AG09309 (cell line): ENCODE data around the gene CD247.

Source experiments
- DNase-seq: peaks from one replicate; pipeline ENCODE4 v3.0.0-alpha.2; 2010; ENCODE audit warnings: low read depth
- H3K4me3 ChIP-seq: 2 replicates; pipeline ENCODE4 v1.5.1; 2011; ENCODE audit warnings: mild to moderate bottlenecking, low read depth, low read length, moderate library complexity; ENCODE audit not compliant: control insufficient read depth
- TF ChIP-seq, protein P1 (sequence below): IDR thresholded peaks from 2 replicates; pipeline ENCODE4 v1.5.1; 2011; ENCODE audit warnings: mild to moderate bottlenecking, low read depth, low read length, inconsistent platforms; ENCODE audit not compliant: insufficient read depth, control insufficient read depth; ENCODE audit errors: missing control alignments

Gene CD247

DNA sequence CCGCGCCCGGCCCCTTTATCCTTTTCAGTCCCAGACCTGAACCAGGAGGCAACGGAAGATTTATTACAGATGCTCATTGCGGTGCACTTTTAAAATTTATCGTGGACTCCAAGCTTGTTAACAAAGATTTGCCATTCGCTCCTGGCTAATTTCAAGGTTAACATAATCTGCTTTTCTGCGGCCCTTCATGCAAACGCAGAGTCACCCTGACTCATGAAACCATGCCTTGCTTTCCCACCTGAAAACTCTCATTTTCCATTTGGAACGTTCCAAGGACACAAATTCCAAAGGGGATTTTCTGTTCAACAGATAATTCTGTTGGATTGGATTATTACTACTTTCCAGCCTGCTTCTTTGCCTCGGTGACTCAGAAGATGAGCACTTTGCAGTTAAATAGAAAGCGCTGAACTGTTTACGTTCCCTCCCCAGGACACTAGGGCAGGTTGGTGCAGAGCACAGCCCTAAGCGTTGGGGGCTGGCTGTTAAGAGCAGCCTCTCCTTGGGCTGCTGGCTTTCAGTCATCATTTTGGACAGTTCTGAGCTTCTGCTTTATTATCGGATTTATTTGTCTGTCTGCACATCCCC, 51.1 kb downstream of the CD247 start:
- no peak overlapping the region for H3K4me3 ChIP-seq
- DNase-seq = no peak
- TF ChIP-seq, protein P1, sequence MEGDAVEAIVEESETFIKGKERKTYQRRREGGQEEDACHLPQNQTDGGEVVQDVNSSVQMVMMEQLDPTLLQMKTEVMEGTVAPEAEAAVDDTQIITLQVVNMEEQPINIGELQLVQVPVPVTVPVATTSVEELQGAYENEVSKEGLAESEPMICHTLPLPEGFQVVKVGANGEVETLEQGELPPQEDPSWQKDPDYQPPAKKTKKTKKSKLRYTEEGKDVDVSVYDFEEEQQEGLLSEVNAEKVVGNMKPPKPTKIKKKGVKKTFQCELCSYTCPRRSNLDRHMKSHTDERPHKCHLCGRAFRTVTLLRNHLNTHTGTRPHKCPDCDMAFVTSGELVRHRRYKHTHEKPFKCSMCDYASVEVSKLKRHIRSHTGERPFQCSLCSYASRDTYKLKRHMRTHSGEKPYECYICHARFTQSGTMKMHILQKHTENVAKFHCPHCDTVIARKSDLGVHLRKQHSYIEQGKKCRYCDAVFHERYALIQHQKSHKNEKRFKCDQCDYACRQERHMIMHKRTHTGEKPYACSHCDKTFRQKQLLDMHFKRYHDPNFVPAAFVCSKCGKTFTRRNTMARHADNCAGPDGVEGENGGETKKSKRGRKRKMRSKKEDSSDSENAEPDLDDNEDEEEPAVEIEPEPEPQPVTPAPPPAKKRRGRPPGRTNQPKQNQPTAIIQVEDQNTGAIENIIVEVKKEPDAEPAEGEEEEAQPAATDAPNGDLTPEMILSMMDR = no peak

DNA sequence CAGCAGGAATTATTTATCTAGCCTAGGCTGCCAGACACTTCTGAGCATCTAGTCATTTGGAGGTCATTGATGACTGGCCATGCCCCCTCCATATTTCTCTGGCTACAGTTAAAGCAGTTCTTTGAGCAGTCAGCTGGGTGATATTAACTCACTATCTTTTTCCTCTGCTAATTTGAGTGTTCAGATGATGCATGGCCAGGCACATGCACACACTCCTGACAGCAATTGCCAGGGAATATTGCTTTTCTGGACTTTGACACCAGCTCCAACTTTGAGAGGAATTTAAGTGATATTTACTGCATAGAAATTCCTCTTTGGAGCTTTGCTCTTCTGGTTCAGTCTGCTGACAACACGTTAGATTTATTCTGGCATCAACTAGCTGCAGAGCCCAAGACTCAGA, 52.6 kb downstream of the CD247 start:
- no peak overlapping the region for H3K4me3 ChIP-seq
- TF ChIP-seq, protein P1 = no peak
- DNase-seq = no peak

DNA sequence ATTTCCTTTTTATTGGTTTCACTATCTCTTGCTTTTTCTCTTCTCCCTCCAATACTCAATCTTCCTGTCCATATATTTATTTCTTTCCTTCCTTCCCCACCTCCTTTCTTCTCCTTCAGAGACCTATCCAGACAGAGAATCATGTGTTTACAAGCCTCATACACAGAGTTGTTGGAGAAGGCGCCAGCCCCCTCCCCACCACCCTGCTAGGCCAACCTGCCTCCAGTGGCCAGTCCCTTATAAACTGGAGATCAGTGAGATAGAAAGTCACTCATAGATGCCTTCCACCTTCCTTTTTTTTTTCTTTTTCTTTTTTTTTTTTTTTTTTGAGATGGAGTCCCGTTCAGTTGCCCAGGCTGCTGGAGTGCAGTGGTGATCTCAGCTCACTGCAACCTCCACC, 53.3 kb downstream of the CD247 start:
- DNase-seq = no peak
- H3K4me3 ChIP-seq = no peak overlapping the region
- TF ChIP-seq, protein P1 = no peak

DNA sequence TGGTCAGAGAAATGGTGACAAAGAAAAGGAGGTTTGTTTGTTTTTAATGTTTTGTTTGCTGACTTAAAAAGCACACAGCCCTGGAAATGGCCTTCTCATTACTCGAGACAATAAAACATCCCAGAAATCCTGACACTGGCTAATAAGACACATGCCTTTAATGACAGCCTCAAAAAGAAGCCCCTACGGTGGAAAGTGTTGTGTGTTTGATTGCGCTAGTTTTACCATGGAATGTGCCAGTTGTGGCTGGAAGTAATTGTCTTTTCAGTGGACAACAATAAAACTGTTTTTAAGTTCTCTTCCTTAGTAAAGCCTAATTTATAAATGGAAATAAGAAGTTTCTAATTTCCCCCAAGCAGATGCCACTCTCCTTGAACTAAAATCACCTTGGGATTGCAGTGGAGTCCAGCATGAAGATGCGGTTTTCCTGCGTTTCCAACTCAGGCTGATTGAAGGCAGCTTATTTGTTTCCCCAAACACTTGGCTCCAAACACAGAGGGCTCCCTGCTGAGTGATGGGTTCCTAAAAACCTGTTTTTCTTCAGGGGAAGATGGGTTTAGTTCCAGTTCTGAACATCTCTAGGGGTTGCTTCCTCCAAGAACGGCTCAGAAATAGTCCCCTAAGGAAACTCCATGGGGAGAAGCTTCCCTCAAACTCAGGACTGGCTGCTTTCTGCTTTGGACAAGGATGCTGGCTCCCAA, 54.3 kb downstream of the CD247 start:
- no peak for DNase-seq
- TF ChIP-seq, protein P1 = no peak
- H3K4me3 ChIP-seq = no peak overlapping the region

DNA sequence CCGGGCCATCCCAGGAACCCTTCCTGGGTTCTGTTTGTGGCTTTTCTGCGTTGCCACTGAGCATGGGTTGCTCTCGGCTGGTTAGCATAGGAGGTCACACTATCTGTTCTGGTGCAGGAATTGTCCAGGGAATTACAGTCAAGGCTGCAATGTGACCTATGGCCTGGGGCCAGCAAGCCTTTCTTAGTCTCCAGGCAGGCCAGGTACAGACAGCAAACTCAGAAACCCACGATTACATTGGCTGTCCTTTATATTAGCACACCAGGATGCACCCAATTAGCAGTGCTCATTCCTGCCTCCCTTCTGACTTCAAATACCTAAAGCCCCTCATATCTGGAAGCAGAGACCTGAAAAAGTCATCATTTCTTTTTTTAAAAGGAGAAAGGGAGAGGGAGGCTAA, 55.2 kb downstream of the CD247 start:
- no peak overlapping the region for H3K4me3 ChIP-seq
- no peak for DNase-seq
- TF ChIP-seq, protein P1 = no peak

DNA sequence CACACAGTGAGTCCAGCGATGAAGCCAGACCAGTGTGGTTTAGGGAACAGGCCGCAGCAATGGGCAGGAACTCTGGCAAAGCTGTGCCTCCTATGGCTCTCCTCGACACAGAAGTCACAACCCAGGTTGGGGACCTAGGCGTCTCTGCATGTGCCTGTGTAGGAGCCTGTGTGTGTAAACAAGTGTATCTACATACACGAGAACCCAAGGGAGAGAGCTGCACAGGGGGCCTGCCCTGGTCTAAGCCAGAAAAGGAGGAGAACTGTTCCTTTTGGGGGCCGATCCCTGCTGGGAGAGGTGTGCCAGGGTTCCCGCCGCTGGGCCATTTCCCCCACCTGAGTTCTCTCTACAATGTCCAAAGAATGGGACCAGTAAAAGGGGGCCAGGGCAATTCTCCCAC, 56.0 kb downstream of the CD247 start:
- TF ChIP-seq, protein P1 = no peak
- H3K4me3 ChIP-seq = no peak overlapping the region
- DNase-seq = no peak
